ENCODE results near the gene SCEL. TPM values are rescaled to one million over a fixed set of nuclear protein-coding genes. Genes with fewer than 3 reads are reported as not detected.

The SCEL gene
- total and polyA plus RNA-seq, 2 experiments from 2014 or later = 5.4 to 5.8 TPM

- no peak overlapping the region for H2AFZ ChIP-seq
- H3K27me3 ChIP-seq = no peaks in the 10 kb centered on the region
- H4K20me1 ChIP-seq (ENCODE audit: insufficient read depth, poor library complexity, severe bottlenecking) = no peaks in the 10 kb centered on the region
- no peaks in the 10 kb centered on the region for H3K9me3 ChIP-seq (ENCODE audit: low read depth)
- no peak overlapping the region for H3K4me3 ChIP-seq
- no peaks in the 10 kb centered on the region for H3K4me1 ChIP-seq (ENCODE audit: insufficient read depth)
- 76% methylated on average over 4 of the region's 4 CpGs for WGBS (ENCODE audit: low lambda C conversion rate, missing lambda C conversion rate)
- no peak overlapping the region for H3K4me2 ChIP-seq
- H3K36me3 ChIP-seq (replicated peaks; ENCODE audit: insufficient read depth, low read depth) = no peaks in the 10 kb centered on the region
- no peak for DNase-seq (ENCODE audit: low spot score)
- no peaks in the 10 kb centered on the region for H3K9me2 ChIP-seq (replicated peaks; ENCODE audit: insufficient read depth)
- TF ChIP-seq CTCF (IDR thresholded peaks at IDR 0.05; ENCODE audit: poor library complexity) (no peak), EZH2phosphoT487 (IDR thresholded peaks at IDR 0.05; ENCODE audit: low read depth, severe bottlenecking, unreplicated experiment) (no peak), EZH2 (IDR thresholded peaks at IDR 0.05; ENCODE audit: borderline replicate concordance) (no peak)
- H3K79me2 ChIP-seq = no peaks in the 10 kb centered on the region
- H3K27ac ChIP-seq = no peak overlapping the region
Measured at GRCh38 chr13:77528834-77529500, 6.5 kb upstream of the SCEL start.

GRCh38 chr13:77529501-77529840 is 6.0 kb upstream of the SCEL start:
- 53% methylated on average over 4 of the region's 4 CpGs for WGBS (ENCODE audit: low lambda C conversion rate, missing lambda C conversion rate)
- no peak overlapping the region for H3K27ac ChIP-seq
- H3K79me2 ChIP-seq = no peaks in the 10 kb centered on the region
- H4K20me1 ChIP-seq (ENCODE audit: insufficient read depth, poor library complexity, severe bottlenecking) = no peaks in the 10 kb centered on the region
- no peaks in the 10 kb centered on the region for H3K9me2 ChIP-seq (replicated peaks; ENCODE audit: insufficient read depth)
- no peaks in the 10 kb centered on the region for H3K36me3 ChIP-seq (replicated peaks; ENCODE audit: insufficient read depth, low read depth)
- DNase-seq (ENCODE audit: low spot score) = no peak
- no peak overlapping the region for H3K4me2 ChIP-seq
- H3K4me3 ChIP-seq = no peak overlapping the region
- no peaks in the 10 kb centered on the region for H3K9me3 ChIP-seq (ENCODE audit: low read depth)
- no peaks in the 10 kb centered on the region for H3K27me3 ChIP-seq
- H3K4me1 ChIP-seq (ENCODE audit: insufficient read depth) = no peaks in the 10 kb centered on the region
- no peak overlapping the region for H2AFZ ChIP-seq
- no peak for TF ChIP-seq EZH2 (IDR thresholded peaks at IDR 0.05; ENCODE audit: borderline replicate concordance)
- no peak for TF ChIP-seq CTCF (IDR thresholded peaks at IDR 0.05; ENCODE audit: poor library complexity)
- no peak for TF ChIP-seq EZH2phosphoT487 (IDR thresholded peaks at IDR 0.05; ENCODE audit: low read depth, severe bottlenecking, unreplicated experiment)

GRCh38 chr13:77530875-77531274 is 4.6 kb upstream of the SCEL start:
- no peaks in the 10 kb centered on the region for H4K20me1 ChIP-seq (ENCODE audit: insufficient read depth, poor library complexity, severe bottlenecking)
- H3K79me2 ChIP-seq = no peaks in the 10 kb centered on the region
- H3K4me1 ChIP-seq (ENCODE audit: insufficient read depth) = no peaks in the 10 kb centered on the region
- H3K4me2 ChIP-seq = no peak overlapping the region
- no peaks in the 10 kb centered on the region for H3K9me2 ChIP-seq (replicated peaks; ENCODE audit: insufficient read depth)
- H3K4me3 ChIP-seq = no peak overlapping the region
- DNase-seq (ENCODE audit: low spot score) = no peak
- no peak overlapping the region for H2AFZ ChIP-seq
- H3K27ac ChIP-seq = no peak overlapping the region
- no peaks in the 10 kb centered on the region for H3K27me3 ChIP-seq
- no peaks in the 10 kb centered on the region for H3K9me3 ChIP-seq (ENCODE audit: low read depth)
- H3K36me3 ChIP-seq (replicated peaks; ENCODE audit: insufficient read depth, low read depth) = no peaks in the 10 kb centered on the region
- TF ChIP-seq CTCF (IDR thresholded peaks at IDR 0.05; ENCODE audit: poor library complexity) = no peak
- no peak for TF ChIP-seq EZH2 (IDR thresholded peaks at IDR 0.05; ENCODE audit: borderline replicate concordance)
- no peak for TF ChIP-seq EZH2phosphoT487 (IDR thresholded peaks at IDR 0.05; ENCODE audit: low read depth, severe bottlenecking, unreplicated experiment)

GRCh38 chr13:77532983-77533382 is 2.5 kb upstream of the SCEL start:
- no peak overlapping the region for H2AFZ ChIP-seq
- no peaks in the 10 kb centered on the region for H3K9me2 ChIP-seq (replicated peaks; ENCODE audit: insufficient read depth)
- H3K9me3 ChIP-seq (ENCODE audit: low read depth) = no peaks in the 10 kb centered on the region
- H3K4me3 ChIP-seq = no peak overlapping the region
- H3K27ac ChIP-seq = no peak overlapping the region
- H3K27me3 ChIP-seq = no peaks in the 10 kb centered on the region
- 95% methylated on average over 2 of the region's 2 CpGs for WGBS (ENCODE audit: low lambda C conversion rate, missing lambda C conversion rate)
- no peaks in the 10 kb centered on the region for H3K79me2 ChIP-seq
- no peaks in the 10 kb centered on the region for H3K4me1 ChIP-seq (ENCODE audit: insufficient read depth)
- H3K4me2 ChIP-seq = no peak overlapping the region
- H3K36me3 ChIP-seq (replicated peaks; ENCODE audit: insufficient read depth, low read depth) = no peaks in the 10 kb centered on the region
- no peak for TF ChIP-seq CTCF (IDR thresholded peaks at IDR 0.05; ENCODE audit: poor library complexity)
- no peak for TF ChIP-seq EZH2phosphoT487 (IDR thresholded peaks at IDR 0.05; ENCODE audit: low read depth, severe bottlenecking, unreplicated experiment)
- TF ChIP-seq EZH2 (IDR thresholded peaks at IDR 0.05; ENCODE audit: borderline replicate concordance) = no peak
- no peaks in the 10 kb centered on the region for H4K20me1 ChIP-seq (ENCODE audit: insufficient read depth, poor library complexity, severe bottlenecking)
- DNase-seq (ENCODE audit: low spot score) = no peak

Measured in hepatocyte (in vitro differentiated cells).